GM18517 (cell line): ENCODE data around the gene TYW5.
A peak's percentile ranks its signal among the peaks of the same experiment; 100 is the strongest.

ENCODE experiments used
- ATAC-seq: cut with Tn5 transposase; IDR thresholded peaks from one replicate; pipeline ENCODE4 v1.9.1; 2021; ENCODE audit warnings: mild to moderate bottlenecking, moderate library complexity; ENCODE audit not compliant: unreplicated experiment

The TYW5 gene

DNA sequence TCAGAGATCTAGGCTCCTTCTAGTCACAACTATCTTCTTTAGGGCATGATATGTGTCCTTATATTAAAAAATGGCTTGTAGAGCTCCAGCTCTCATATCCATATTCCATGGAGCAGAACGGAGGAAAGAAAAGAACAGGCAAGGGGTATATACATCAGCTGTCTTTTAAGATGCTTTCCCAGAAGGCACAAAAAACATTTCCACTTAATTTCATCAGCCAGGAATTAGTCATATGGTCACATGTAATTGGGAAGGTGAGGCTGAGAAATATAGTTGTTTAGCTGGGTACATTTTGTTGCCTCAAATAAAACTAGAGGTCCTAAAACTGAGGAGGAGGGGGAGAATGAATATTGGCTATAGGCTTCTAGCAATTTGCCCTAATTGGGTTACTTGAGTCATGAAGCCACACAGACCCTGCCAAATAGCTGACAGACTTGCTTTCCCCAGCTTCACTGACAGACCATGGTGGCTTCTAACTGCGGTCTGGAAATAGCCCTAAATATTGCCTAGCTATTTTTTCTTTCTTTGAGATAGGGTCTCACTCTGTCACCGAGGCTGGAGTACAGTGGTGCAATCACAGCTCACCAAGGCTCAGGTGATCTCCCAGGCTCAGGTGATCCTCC lies 20.1 kb upstream of the TYW5 start:
- ATAC-seq = no peak

DNA sequence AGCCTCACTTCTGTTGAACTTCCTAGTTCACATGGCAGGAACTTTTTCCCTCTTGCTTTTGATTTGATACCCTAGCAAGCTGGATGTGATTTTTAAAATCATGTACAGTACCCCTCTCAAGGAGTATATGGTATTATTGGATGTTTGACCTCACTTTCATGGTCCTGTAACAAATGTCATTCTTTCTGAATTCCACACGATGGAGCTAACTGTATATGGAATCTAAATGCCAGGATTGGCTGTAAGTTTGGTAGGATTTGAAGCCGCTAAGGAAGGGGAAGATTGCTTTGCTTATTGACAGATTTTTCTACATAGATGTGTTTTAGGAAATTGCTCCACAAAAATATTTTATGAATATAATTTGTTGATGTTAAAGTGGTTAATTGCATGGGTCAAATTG lies 18.4 kb upstream of the TYW5 start:
- no peak for ATAC-seq

DNA sequence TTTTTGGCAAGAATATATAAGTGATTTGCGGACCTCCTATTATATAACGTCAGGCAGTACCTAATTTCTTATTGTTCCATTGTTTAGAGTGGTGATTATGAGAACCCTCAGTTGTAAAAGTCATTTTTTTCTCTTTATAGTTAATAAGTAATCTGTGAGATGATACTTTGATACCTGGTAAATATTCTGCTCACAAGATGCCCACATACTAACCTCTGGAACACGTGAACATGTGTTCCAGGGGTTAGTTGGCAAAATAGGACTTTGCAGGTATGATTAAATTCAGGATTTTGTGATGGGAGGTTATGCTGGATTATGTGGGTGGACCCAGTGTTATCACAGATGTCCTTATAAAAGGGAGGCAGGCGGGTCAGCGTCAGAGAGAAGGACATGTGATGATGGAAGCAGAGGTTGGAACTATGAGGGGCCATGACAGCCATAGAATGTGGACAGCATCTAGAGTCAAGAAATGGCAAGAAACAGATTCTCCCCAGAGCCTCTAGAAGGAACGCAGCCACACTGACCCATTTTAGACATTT lies 16.9 kb upstream of the TYW5 start:
- no peak for ATAC-seq

DNA sequence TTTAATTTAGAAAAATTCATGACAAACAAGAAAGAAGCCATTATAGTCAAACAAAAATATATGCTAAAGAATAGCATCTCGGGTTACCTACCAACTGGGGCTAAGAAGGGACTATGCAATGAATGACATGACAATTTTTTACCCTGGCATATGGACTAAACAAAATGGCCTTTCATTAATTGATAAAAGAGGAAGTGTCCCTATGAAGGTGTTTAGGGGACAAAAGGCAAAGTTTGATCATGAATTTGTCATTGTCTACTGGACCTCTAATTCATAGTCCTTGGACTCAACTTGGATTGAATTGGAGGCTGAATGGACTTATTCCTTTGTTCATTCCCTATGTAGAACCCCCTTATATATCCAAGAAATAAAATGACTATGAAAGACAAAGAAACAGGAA lies 12.8 kb upstream of the TYW5 start:
- no peak for ATAC-seq

DNA sequence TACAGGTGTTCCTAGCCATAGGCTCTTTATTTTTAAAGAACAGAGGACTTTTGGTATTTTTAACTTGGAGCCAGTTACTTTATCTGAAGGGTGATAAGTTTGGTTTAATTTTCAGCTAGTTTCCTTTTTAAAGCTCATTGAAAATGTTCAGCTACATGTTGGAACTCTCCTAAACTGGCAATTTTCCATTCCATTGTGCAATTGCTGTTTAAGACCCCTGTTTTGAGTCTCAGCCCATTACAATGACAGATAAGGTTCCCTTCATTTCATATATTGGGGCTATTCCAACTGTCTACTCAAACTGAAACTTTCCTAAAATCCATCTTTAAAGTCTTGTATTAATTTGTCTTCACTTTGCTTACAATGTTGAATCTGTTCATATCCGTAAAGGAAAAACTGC lies 11.7 kb upstream of the TYW5 start:
- no peak for ATAC-seq

DNA sequence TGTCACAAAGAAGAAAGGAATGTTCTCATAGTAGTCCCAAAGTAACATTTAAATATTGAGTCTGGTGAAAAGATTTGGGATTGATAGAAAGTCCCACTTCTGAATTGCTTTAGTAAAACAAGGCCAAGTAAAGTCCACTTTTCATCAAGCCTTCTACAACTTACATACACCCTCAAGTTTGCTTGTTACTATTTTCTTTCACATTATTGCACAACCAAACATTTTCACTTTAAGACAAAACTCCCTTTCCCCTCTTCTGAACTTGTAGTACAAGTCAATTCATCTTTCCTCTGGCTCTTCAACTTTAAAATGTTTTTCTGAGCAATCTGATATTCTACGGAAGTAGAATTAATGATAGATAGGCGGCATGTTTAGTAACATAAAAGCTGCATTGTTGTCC lies 11.1 kb upstream of the TYW5 start:
- ATAC-seq = no peak

DNA sequence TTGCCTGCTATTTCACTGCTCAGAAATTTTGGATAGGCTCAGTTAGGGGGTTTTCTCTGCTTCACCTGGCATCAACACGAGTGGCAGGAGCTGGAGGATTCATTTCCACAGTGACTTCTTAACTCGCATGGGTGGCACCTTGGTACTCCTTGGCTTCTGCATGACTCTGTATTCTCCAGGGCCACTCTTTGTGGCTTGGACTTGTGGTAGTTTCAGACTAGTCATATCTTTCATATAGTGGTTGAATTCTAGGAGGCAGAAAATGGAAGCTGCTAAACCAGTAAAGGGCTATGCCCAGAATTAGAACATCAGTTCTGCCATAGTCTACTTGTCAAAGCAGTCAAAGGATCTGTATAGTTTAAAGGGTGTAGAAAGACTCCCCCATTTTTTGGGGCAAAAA lies 6.9 kb upstream of the TYW5 start:
- no peak for ATAC-seq

DNA sequence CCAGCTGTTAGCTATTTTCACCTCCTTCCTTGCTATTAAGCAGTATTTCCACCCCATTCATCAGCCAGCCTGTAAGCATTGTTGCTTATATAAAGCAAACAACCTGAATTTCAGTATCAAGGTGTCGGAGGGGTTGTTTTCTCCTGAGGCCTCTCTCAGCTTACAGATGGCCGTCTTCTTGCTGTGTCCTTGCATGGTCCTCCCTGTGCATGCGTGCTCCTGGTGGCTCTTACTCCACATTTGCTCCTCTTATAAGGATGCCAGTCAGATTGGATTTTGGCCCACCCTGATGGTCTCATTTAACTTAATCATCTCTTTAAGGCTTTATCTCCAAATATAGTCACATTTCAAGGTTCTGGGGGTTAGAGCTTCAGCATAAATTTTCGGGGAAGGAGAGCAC lies 2.7 kb upstream of the TYW5 start:
- no peak for ATAC-seq

DNA sequence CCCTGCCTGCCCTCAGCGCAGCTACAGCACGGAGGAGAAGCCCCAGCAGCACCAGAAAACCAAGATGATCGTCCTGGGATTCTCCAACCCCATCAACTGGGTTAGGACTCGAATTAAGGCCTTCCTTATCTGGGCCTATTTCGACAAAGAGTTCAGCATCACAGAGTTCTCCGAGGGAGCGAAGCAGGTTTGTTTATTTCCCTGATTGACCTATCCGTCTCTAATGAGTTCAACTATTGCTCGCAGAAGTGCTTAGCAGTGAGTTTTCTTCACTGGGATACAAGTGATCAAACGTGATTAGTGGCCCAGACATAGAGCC lies 730 bp upstream of the TYW5 start:
- ATAC-seq = no peak

DNA sequence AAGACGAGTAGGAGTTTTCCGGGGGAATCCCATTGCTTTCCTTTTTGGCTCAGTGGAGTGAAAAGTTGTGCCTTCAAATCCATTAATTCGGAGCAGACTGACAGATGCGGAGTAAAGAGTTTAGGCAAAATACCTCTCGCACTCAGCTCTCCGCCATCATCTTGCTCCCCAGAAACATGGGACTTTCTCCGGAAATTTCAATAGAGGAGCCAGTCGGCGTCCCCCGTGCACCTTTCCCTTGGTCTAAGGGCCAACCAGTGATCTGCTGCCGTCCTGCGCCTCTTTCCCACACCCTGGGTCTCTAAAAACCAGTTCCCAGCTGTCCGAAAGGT lies 318 bp downstream of the TYW5 start:
- ATAC-seq = peak; percentile 34

DNA sequence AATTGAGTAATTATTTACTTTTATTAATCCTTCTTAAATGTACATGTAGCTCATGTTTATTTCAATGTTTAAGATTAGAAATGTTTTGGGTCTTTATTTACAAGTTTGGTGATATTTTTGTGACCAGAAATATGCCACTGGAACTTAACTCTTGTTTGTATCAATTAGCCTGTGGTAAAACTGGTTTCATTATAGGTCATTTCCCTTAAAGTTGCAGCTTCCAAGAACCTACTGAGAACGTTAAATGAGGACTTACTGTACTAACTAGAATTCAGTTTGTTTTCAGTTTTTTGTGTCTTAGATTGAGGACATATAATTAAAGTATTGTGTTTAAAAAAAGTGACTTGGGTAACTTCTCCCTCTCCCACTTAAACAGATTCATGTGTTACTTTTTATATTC lies 4.3 kb downstream of the TYW5 start:
- ATAC-seq = no peak

DNA sequence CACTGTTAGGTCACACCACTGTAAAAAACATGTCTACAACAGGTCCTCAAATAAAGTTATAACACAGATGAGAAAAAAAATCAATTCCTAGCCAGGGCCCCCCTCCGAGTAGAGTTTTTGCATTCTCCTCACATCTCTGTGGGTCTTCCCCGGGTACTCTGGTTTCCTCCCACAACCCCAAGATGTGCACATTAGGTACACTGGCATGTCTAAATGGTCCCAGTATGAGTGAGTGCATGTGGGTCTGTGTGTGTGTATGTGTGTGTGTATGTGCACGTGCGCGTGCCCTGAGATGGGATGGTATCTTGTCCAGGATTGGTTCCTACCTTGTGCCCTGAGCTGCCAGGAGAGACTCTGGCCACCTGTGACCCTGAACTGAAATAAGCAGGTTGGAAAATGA lies 4.9 kb downstream of the TYW5 start:
- ATAC-seq = no peak

DNA sequence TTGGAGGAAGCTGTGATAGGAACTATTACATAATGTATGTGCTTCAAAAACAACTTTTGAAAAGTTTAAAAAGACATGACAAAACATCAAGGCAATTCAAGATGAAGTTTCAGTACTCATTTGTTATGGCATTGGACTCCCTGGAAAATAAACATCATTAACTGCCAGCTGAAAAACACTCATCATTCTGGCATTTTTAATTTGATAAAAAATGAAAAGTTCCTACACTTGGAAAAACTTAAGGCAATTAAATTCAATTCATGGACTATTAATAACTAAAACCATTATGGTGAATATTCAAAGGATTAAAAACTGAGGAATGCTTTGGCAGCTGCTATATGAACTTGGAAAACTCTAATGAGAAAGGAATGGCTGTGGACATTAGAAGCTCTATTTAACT lies 8.5 kb downstream of the TYW5 start:
- ATAC-seq = no peak

DNA sequence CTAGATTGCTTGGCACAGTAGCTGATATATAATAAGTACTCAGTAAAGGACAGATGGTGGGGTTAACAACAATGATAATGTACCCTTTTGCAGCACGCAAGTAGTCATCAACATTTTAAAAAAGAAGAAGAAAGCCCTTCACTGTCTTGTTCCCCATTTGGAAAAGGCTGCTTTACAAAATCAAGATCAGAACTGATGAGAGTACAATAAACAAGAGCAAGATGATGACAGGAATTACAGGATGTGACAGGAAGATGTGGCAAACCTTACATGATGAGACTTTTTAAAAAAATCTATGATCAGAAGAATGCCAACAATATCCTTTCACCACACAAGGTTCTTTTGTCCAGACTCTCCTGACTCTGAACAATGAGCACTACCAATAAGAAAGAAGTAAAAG lies 9.1 kb downstream of the TYW5 start:
- no peak for ATAC-seq

DNA sequence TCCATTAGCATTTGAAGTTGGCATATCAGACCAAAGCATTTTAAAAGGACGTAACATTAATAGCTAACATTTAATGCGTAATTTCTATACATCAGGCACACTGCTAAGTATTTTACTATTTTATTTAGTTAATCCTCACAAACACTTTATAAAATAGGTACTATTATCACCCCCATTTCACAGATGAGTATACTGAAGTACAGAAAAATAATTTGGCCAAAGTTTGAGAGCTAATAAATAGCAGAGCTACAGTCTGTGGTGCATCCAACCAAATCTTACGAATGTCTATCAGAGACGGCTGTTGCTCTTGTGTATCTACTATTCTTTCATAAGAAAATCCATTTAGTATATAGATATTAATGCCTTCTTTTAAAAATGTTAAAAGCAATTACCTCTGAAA lies 11.9 kb downstream of the TYW5 start:
- ATAC-seq = no peak

DNA sequence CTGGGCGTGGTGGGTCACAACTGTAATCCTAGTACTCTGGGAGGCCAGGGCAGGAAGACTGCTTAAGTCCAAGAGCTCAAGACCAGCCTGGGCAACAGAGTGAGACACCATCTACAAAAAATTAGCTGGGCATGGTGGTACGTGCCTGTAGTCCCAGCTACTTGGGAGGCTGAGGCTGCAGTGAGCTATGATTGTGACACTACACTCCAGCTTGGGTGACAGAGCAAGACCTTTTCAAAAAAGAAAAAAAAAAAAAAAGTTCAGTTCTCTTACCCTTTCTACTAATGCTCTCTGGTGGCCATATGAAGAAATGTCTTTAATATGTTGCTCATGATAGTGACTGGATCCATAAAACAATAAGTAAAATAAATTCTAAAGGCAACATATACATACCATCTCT lies 14.9 kb downstream of the TYW5 start:
- ATAC-seq = no peak

DNA sequence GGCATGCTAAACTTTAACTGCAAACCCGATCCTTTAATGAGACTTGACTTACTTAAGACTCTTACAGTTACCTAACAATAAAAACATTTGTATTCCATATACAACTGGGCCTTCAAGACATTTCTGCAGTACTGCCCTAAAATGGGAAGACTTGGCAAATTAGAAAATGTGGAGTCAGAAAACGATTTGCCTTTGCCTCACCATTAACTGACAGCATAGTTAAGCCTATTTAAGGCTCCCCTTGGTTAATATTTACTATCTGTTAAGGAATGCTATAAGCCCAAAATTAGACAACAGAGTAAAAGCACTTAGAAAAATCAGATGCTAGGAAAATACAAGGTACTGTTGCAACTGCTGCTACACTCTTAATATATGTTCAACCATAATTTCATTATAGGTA lies 18.7 kb downstream of the TYW5 start:
- ATAC-seq = no peak

DNA sequence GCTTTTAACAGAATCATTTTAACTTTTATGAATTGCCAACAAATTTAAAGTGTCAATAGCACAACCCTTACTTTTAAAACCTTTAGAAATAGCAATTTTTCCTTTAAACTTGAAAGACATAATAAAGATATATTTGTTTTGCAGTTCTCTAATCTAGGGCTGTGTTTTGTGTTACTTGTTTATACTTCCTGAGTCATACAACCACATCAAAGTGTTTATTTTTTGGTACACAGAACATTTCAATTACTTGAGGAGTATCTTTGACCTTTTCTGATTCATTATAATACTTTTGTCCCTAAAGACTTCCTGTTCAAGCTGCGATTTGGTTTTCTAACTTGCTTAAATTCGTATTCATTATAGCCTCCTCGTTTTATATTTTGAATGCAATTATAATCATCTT lies 21.8 kb downstream of the TYW5 start:
- ATAC-seq = no peak

DNA sequence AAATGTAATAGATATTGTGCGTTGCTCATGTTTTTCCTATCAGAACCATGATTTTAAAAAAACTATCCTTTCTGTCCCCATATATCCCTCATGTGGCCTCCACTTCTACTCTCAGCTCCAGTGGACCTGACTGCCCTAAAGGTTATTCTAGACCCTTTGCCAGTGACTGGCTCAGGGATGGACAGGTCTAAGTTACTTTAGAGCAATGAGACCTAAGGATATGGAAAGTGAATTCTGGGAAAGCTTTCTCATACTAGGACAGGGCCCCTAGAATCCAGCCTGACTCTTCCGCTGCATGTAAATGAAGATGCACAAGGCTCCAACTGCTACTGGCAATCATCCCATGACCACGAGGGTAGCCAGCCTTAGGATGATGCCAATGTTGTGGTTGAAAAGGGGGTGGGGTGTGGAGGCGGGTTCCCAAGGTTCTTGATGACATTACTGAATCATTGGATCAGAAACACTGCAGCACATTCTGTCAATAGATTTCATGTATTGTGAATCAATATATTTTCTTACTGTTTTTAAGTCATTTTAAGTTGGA lies 22.9 kb downstream of the TYW5 start:
- no peak for ATAC-seq

DNA sequence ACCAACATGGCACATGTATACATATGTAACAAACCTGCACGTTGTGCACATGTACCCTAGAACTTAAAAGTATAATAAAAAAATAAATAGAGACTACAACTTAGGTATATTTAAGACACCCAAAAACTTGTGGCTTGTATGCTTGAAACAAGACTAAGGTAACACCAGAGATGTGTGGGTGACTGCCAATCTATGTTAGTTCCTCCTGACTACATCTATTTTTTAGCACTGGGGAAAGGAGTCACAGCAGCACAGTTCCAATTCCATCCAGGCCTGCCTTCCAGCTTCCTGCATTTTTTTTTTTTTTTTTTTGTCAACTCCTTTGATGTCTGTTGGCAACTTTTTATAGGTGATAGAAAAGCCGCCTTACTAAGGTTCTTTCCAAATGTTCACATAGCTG lies 26.0 kb downstream of the TYW5 start:
- no peak for ATAC-seq

DNA sequence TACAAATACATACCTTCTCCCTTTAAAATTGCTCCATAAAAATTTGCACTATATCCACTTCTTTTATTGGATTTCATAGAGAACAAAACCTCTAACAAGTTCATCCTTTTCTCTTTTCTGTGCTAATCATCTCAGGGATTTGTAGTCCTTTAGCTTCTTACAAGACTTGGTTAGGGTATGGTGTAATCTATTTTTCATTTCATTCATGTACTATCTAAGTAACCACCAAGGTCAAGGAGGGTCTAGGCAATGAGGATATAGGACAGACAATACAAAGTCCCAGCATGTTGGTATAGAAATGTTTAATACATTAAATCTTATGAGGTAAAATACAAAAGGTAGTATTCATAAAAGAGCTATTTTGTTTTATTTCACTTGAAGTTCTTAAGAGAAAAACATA lies 26.7 kb downstream of the TYW5 start:
- ATAC-seq = no peak

DNA sequence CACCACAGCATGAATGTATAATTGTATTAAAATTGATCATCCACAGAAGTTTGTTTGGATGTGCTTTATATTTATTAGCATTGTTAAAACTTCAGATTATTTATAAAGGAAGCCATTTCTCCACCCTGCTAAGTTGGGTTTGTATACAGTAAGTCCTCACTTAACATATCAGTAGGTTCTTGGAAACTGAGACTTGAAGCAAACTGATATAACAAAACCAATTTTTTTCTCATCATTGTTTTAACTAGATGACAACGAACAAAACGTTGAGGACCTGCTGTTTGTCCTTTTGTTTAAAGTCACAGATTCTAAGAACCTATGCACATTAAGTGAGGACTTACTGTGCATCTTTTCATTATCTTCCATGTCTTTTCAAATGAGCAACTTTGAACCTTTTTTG lies 27.1 kb downstream of the TYW5 start:
- no peak for ATAC-seq

DNA sequence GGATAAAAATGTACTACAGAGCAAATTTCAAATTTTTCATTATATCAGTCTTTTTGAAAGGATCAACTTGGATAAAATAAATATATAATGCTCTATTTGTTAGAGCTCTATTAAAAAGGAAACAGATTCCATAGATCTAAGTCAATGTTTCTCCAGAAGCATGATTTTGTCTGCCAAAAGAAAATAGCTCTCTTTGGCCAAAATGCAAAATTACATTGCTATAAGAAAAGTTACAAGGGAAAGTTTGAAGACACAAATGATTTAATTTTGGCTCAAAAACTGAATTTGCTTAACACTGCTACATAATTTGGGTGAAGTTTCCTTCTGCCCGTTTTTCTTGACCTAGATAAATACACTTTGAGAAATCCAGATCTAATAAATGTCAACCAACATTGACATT lies 28.5 kb downstream of the TYW5 start:
- no peak for ATAC-seq

DNA sequence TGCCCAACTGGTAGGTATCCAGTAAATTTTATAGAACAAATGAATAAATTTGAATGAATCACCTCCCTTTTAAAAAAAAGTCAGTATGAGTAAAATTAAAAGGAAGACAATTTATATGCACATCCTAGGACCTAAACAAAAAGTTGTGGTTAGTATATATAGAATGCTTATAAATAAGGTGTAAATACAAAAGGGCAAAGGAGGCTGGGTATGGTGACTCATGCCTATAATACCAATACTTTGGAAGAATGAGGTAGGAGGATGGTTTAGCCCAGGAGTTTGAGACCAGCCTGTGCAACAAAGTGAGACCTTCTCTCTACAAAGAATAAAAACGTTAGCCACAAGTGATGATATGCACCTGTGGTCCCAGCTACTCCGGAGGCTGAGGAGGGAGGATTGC lies 31.4 kb downstream of the TYW5 start:
- ATAC-seq = no peak
